Muscle layer of colon (tissue), 2 donors: Measurements from ENCODE around the gene SCRT2.

Source experiments
- H3K27ac ChIP-seq: one replicate; pipeline ENCODE4 v1.7.0; 2013; ENCODE audit warnings: low read depth, mild to moderate bottlenecking, low read length, moderate library complexity
- H3K27me3 ChIP-seq, 2 donors: one replicate each; pipeline ENCODE4 v1.7.0; 2013; ENCODE audit warnings: low read length in 2 of 2, mild to moderate bottlenecking in 2 of 2; ENCODE audit not compliant: insufficient read depth in 2 of 2, control insufficient read depth in 1 of 2
- H3K36me3 ChIP-seq: one replicate; pipeline ENCODE4 v1.7.0; 2013; ENCODE audit warnings: mild to moderate bottlenecking, low read length; ENCODE audit not compliant: insufficient read depth
- H3K4me1 ChIP-seq: one replicate; pipeline ENCODE4 v1.7.0; 2013; ENCODE audit warnings: mild to moderate bottlenecking, low read length; ENCODE audit not compliant: insufficient read depth
- H3K4me3 ChIP-seq, 2 donors: one replicate each; pipeline ENCODE4 v1.7.0; 2013; ENCODE audit warnings: low read length in 2 of 2, low read depth in 1 of 2, mild to moderate bottlenecking in 1 of 2, moderate library complexity in 1 of 2
- H3K9ac ChIP-seq: one replicate; pipeline ENCODE4 v1.7.0; 2013; ENCODE audit warnings: low read length
- H3K9me3 ChIP-seq: one replicate; pipeline ENCODE4 v1.7.0; 2013; ENCODE audit warnings: mild to moderate bottlenecking, low read length
- donor health status: abdominal sarcoma.
- donor health status: Adenocarcinoma of cecum.

Gene SCRT2

DNA sequence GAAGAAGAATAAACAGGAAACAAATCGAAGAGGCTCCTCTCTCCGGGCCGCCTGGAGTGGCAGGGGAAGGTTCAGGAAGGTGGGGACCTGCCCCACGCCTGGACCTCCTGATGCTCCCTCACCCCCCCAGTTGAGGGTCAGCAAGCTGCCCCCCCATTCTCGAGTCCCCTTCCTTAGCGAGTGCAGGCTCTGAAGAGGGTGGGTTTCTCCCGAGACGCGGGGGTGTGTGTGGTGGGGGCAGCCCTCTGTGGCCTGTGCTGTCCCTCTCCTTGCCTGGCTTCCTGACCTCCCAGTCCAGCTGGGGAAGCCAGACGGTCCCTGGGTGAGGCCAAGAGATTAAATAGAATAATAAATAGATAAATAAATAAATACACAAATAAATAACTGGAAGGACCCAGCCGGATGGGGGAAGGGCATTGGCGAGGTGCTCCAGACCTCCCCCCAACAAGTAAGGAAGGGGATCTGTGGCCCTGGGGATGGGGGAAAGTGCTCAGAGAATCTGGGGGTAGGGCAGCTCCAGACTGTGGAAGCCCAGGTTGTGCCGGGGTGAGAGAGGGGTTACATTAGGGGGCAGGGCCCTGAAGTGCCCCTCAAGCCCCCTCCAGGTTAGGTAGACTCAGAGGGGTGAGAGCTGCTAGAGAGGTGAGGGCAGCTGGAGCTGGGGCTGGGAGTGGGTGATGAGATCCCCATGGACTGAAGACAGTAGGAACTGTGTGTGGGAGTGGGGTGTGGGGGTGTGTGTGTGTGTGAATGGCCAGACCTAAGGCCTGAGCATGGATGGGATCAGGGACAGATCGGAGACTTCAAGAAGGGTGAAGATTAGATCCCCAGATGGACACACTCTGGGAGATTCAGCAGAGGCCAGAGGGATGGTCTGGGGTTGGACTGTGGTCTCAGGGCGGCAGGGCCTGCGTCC, 13.1 kb downstream of the SCRT2 start:
- Histone ChIP-seq H3K27ac (no peak overlapping the region), H3K27me3 (peaks cover 19 to 63% of the 10 kb centered on the region in 2 donors), H3K9me3 (no peaks in the 10 kb centered on the region), H3K36me3 (no peaks in the 10 kb centered on the region), H3K9ac (no peak overlapping the region), H3K4me1 (no peaks in the 10 kb centered on the region), H3K4me3 (no peak overlapping the region)

- H3K27me3 ChIP-seq, result peaks cover 19 to 57% of the 10 kb centered on the region in 2 donors
- H3K4me3 ChIP-seq, result no peak overlapping the region
These were observed 13.9 kb downstream of the SCRT2 start for GRCh38 chr20:661474-662270.

GRCh38 chr20:658731-659291, 16.8 kb downstream of the SCRT2 start:
- Histone ChIP-seq H3K4me1 (peaks cover 5% of the 10 kb centered on the region), H3K4me3 (no peak overlapping the region), H3K27ac (no peak overlapping the region), H3K36me3 (no peaks in the 10 kb centered on the region), H3K9me3 (no peaks in the 10 kb centered on the region), H3K9ac (no peak overlapping the region), H3K27me3 (peaks cover 4 to 37% of the 10 kb centered on the region in 2 donors)

More at GRCh38 chr20:661474-662270, 13.9 kb downstream of the SCRT2 start:
- no peak overlapping the region for H3K9ac ChIP-seq
- no peak overlapping the region for H3K27ac ChIP-seq
- H3K4me1 ChIP-seq, result no peaks in the 10 kb centered on the region
- no peaks in the 10 kb centered on the region for H3K9me3 ChIP-seq
- no peaks in the 10 kb centered on the region for H3K36me3 ChIP-seq

DNA sequence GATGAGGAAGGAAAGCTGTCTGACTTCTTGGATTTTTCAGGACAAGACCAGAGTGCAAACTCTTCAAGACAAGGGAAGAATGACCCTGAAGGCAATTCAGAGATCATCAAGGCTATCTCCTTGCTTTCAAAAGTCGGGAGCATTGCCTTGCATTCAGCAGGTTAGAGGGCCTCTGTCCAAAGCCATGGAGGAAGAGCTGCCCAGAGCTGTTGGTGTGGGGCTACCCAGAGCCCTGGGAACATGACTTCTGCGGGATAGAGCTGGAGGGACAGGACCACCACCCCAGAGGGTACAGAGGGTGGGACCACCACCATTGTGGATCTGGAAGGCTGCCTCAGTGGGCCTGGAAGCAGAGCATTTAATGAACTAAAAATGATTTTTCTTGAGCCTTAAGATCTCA, 17.4 kb downstream of the SCRT2 start:
- no peaks in the 10 kb centered on the region for H3K36me3 ChIP-seq
- H3K9ac ChIP-seq, result no peak overlapping the region
- H3K27ac ChIP-seq, result no peak overlapping the region
- no peaks in the 10 kb centered on the region for H3K9me3 ChIP-seq
- H3K27me3 ChIP-seq, result peaks cover 4 to 32% of the 10 kb centered on the region in 2 donors
- H3K4me1 ChIP-seq, result peaks cover 8% of the 10 kb centered on the region
- H3K4me3 ChIP-seq, result no peak overlapping the region

- H3K9ac ChIP-seq, result no peak overlapping the region
- H3K27ac ChIP-seq, result no peak overlapping the region
- no peak overlapping the region for H3K4me3 ChIP-seq
- peaks cover 0 to 11% of the 10 kb centered on the region in 2 donors for H3K27me3 ChIP-seq
- H3K36me3 ChIP-seq, result no peaks in the 10 kb centered on the region
- no peaks in the 10 kb centered on the region for H3K9me3 ChIP-seq
- H3K4me1 ChIP-seq, result peaks cover 20% of the 10 kb centered on the region
These were observed 19.6 kb downstream of the SCRT2 start for GRCh38 chr20:655726-656624.

DNA sequence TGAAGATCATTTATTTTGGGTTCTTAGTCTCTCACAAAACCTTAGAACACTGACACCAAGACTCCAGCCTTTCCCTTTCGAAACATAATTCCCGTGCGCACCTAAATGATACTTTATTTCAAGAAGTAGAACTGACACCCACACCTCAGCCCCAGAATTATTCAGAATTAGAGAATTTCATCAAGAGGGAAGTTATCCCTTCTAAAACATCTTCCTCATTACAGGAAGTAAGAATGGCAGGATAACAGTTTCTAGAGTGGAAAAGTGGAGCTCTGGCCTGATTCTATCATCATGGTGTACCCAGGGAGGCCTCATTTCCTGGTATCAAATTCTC, 21.2 kb downstream of the SCRT2 start:
- H3K4me3 ChIP-seq, result peak overlapping the region in 1 of 2 donors; percentile 81
- no peaks in the 10 kb centered on the region for H3K9me3 ChIP-seq
- peaks cover 0 to 2% of the 10 kb centered on the region in 2 donors for H3K27me3 ChIP-seq
- no peak overlapping the region for H3K9ac ChIP-seq
- H3K4me1 ChIP-seq, result peaks cover 20% of the 10 kb centered on the region
- peaks cover 5% of the 10 kb centered on the region for H3K36me3 ChIP-seq
- no peak overlapping the region for H3K27ac ChIP-seq

GRCh38 chr20:653590-654416, 21.8 kb downstream of the SCRT2 start:
- peak overlapping the region; percentile 73 for H3K27ac ChIP-seq
- H3K4me3 ChIP-seq, result peak overlapping the region; percentile 69 to 81
- H3K36me3 ChIP-seq, result peaks cover 9% of the 10 kb centered on the region
- no peaks in the 10 kb centered on the region for H3K27me3 ChIP-seq
- peaks cover 20% of the 10 kb centered on the region for H3K4me1 ChIP-seq
- H3K9ac ChIP-seq, result no peak overlapping the region
- H3K9me3 ChIP-seq, result no peaks in the 10 kb centered on the region

- Histone ChIP-seq H3K27me3 (no peaks in the 10 kb centered on the region), H3K4me1 (peaks cover 20% of the 10 kb centered on the region), H3K27ac (peak within 1 kb of the TSS; percentile 73), H3K9ac (peak within 1 kb of the TSS; percentile 76), H3K36me3 (peaks cover 15% of the 10 kb centered on the region), H3K4me3 (peak within 1 kb of the TSS; percentile 69 to 81), H3K9me3 (no peaks in the 10 kb centered on the region)
These were observed 22.5 kb downstream of the SCRT2 start, which contains the start of gene SRXN1 for GRCh38 chr20:653110-653589. Gene SRXN1 (minus strand): TSS chr20:653200. CDS start chr20:653185, 15 bp downstream.

- peak overlapping the region; percentile 73 for H3K27ac ChIP-seq
- H3K9ac ChIP-seq, result peak overlapping the region; percentile 76
- peak overlapping the region; percentile 69 to 81 for H3K4me3 ChIP-seq
- H3K36me3 ChIP-seq, result peaks cover 20% of the 10 kb centered on the region
- H3K4me1 ChIP-seq, result peaks cover 20% of the 10 kb centered on the region
- H3K9me3 ChIP-seq, result no peaks in the 10 kb centered on the region
- H3K27me3 ChIP-seq, result no peaks in the 10 kb centered on the region
These were observed 22.9 kb downstream of the SCRT2 start for GRCh38 chr20:652615-653109.
